ENCODE measurements around the gene RAF1. TPM values are rescaled to one million over a fixed set of nuclear protein-coding genes. Genes with fewer than 3 reads are reported as not detected.

RAF1 gene
- total and polyA plus RNA-seq, 2 of the 8 experiments (the other 6 are each of a cell fraction or from before 2014, with no cell fraction given): 103 to 118 TPM

GRCh38 chr3:12556690-12557472, 107.0 kb downstream of the RAF1 start, which contains the start of gene MKRN2:
TSS of gene MKRN2 (plus strand) at chr3:12557087. CDS start at chr3:12557151, 64 bp downstream.
- H4K20me1 ChIP-seq (replicated peaks in 1 of 2; ENCODE audit: control insufficient read depth in 1 of 2, insufficient read depth in 2 of 2, low read length in 2 of 2): peaks cover 4 to 18% of the 10 kb centered on the region in 2 experiments
- POLR2A ChIA-PET (ENCODE audit: partially characterized antibody): interaction anchor here (0.8 to 3.5 kb wide), 8 partner anchors 12 to 285 kb away, joined by 3 to 21 read pairs (median 4); partner anchors contain the start of genes MKRN2OS, RAF1, RPL32 and TSEN2
- peak within 1 kb of the TSS; percentile 78 to 95 (median 85) for H3K4me3 ChIP-seq (ENCODE audit: extremely low read depth in 1 of 4, insufficient read depth in 2 of 4, low read depth in 3 of 4, low read length in 4 of 4)
- H3K9me3 ChIP-seq (ENCODE audit: insufficient read depth in 2 of 2, low read depth in 1 of 2, low read length in 1 of 2): no peaks in the 10 kb centered on the region
- H2AK5ac ChIP-seq (ENCODE audit: low read depth, low read length): no peak within 1 kb of the TSS
- peaks cover 6% of the 10 kb centered on the region; the same call in 1 of the 2 replicates for H3K79me1 ChIP-seq (ENCODE audit: low read depth, low read length)
- CTCF ChIA-PET (ENCODE audit: partially characterized antibody): interaction anchor here (0.7 to 3.4 kb wide), 5 partner anchors 10 to 320 kb away, joined by 3 to 12 read pairs (median 3); no protein-coding TSS in a partner anchor
- peak within 1 kb of the TSS; percentile 95 for H4K5ac ChIP-seq (ENCODE audit: insufficient read length, low read depth, low read length)
- no peaks in the 10 kb centered on the region for H3K36me3 ChIP-seq (ENCODE audit: control insufficient read depth in 2 of 4, insufficient read depth in 4 of 4, low read length in 3 of 4)
- no peaks in the 10 kb centered on the region for H3K27me3 ChIP-seq (replicated peaks in 1 of 4; ENCODE audit: control insufficient read depth in 3 of 4, extremely low read depth in 1 of 4, insufficient read depth in 3 of 4, low read length in 3 of 4)
- peak within 1 kb of the TSS; percentile 92 for H3K27ac ChIP-seq (ENCODE audit: low read depth, low read length)
- H3K56ac ChIP-seq (replicated peaks; ENCODE audit: insufficient read length, low read depth, low read length): peak within 1 kb of the TSS; percentile 73
- 2% methylated on average over 71 of the region's 77 CpGs; no CpG with 5 or more reads in 1 of the 2 experiments for WGBS, 2 experiments (ENCODE audit: extremely low coverage in 1 of 2, insufficient coverage in 1 of 2, insufficient read length in 1 of 2, insufficient replicate concordance in 2 of 2, low coverage in 1 of 2, low lambda C conversion rate in 2 of 2, missing lambda C conversion rate in 1 of 2)
- no peak for FAIRE-seq
- H3K18ac ChIP-seq (ENCODE audit: extremely low read depth, low read length): peak within 1 kb of the TSS; percentile 92
- H3K4ac ChIP-seq (replicated peaks; ENCODE audit: insufficient read length, low read depth, low read length): peak within 1 kb of the TSS; percentile 92
- peak within 1 kb of the TSS; percentile 72; the same call in 1 of the 2 replicates for H2BK5ac ChIP-seq (ENCODE audit: low read depth, low read length)
- peak within 1 kb of the TSS; percentile 75 to 84 for H3K4me2 ChIP-seq (ENCODE audit: insufficient read depth in 1 of 2, low read depth in 2 of 2, low read length in 2 of 2)
- peaks cover 7% of the 10 kb centered on the region for H3K23me2 ChIP-seq (ENCODE audit: low read depth, low read length)
- H2BK20ac ChIP-seq (ENCODE audit: low read length): no peak within 1 kb of the TSS
- H3K79me2 ChIP-seq (ENCODE audit: control insufficient read depth in 1 of 2, insufficient read depth in 2 of 2, low read length in 2 of 2): peaks cover 18 to 46% of the 10 kb centered on the region in 2 experiments
- peak within 1 kb of the TSS; percentile 62 for H3K23ac ChIP-seq (ENCODE audit: insufficient read length)
- H2BK15ac ChIP-seq (ENCODE audit: low read length): no peak within 1 kb of the TSS
- H3K14ac ChIP-seq (ENCODE audit: insufficient read length): no peak within 1 kb of the TSS
- no peak within 1 kb of the TSS for H4K91ac ChIP-seq (replicated peaks; ENCODE audit: insufficient read length, low read length)
- peaks cover 0 to 7% (median 2%) of the 10 kb centered on the region in 4 experiments; a peak in 2 of 7 replicates for H3K4me1 ChIP-seq (replicated peaks in 1 of 4; ENCODE audit: control insufficient read depth in 3 of 4, insufficient read depth in 4 of 4, low read length in 3 of 4)
- no peak within 1 kb of the TSS for H2BK12ac ChIP-seq (ENCODE audit: low read depth, low read length)
- H2BK120ac ChIP-seq (replicated peaks; ENCODE audit: low read depth, low read length): no peak within 1 kb of the TSS
- peak within 1 kb of the TSS; percentile 98 for H2AFZ ChIP-seq (ENCODE audit: low read length)
- DNase-seq (ENCODE audit: low read depth in 1 of 2, low spot score in 2 of 2): peak; percentile 70 to 97
- peak within 1 kb of the TSS; percentile 92; the same call in 1 of the 2 replicates for H4K8ac ChIP-seq (ENCODE audit: extremely low read depth, insufficient read depth, low read length)
- H3K9ac ChIP-seq (replicated peaks in 1 of 4; ENCODE audit: extremely low read depth in 1 of 4, low read depth in 3 of 4, low read length in 3 of 4): peak within 1 kb of the TSS; percentile 64 to 93 (median 90)
- TF ChIP-seq TBP (IDR thresholded peaks at IDR 0.05; ENCODE audit: low read depth, low read length) (peak; percentile 91), SP1 (IDR thresholded peaks at IDR 0.05; ENCODE audit: low read depth, low read length) (peak; percentile 68), E2F6 (IDR thresholded peaks at IDR 0.05) (no peak; the same call in none of the 2 replicates), FOSL1 (IDR thresholded peaks at IDR 0.05; ENCODE audit: insufficient read depth, low read depth, low read length) (no peak), TCF12 (IDR thresholded peaks at IDR 0.05; ENCODE audit: low read depth, low read length) (0 out of 2 replicates have a peak, but pooled peaks have one; percentile 45), EZH2 (IDR thresholded peaks at IDR 0.05; ENCODE audit: low read depth, low read length, severe bottlenecking) (no peak), ASH2L (IDR thresholded peaks at IDR 0.05; ENCODE audit: low read length) (peak; percentile 93), GTF2F1 (IDR thresholded peaks at IDR 0.05; ENCODE audit: borderline replicate concordance, low read depth, low read length) (no peak), SRF (IDR thresholded peaks at IDR 0.05; ENCODE audit: low read depth, low read length) (peak; percentile 57), MAFK (IDR thresholded peaks at IDR 0.05; ENCODE audit: low read depth, low read length) (no peak), EGR1 (IDR thresholded peaks at IDR 0.05; ENCODE audit: borderline replicate concordance, low read depth, low read length) (peak; percentile 63; the same call in 1 of the 2 replicates)
